ENCODE data around the gene FRMD8. TPM values are rescaled to one million over a fixed set of nuclear protein-coding genes. Genes with fewer than 3 reads are reported as not detected.

The FRMD8 gene
- total and polyA plus RNA-seq, 2 experiments from 2014 or later: 7.0 to 35.4 TPM

DNA sequence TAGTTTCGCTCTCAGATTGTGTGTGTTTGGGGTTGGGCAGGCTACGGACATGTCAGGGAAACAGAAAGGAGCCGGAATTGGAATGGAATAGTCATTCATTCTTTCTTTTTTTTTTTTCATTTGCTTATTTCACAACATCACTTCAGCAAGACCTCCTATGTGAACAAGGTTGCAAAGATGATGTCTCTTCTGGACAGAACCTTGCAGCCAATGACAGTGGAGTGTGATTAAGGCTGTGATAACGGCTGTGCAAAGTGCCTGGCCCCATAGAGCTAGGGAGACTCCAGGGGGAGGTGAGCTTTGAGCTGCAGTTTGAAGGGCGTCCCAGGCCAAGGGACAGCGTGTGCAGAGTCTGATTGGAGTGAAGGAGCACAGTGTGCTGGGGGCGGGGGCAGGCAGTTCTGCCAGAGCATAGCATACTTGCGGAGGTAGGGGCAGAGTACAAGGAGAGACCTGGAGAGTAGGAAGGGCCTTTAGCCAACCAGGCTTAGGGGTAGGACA is 28.5 kb upstream of the FRMD8 start (continued):
- TF ChIP-seq, protein P1, sequence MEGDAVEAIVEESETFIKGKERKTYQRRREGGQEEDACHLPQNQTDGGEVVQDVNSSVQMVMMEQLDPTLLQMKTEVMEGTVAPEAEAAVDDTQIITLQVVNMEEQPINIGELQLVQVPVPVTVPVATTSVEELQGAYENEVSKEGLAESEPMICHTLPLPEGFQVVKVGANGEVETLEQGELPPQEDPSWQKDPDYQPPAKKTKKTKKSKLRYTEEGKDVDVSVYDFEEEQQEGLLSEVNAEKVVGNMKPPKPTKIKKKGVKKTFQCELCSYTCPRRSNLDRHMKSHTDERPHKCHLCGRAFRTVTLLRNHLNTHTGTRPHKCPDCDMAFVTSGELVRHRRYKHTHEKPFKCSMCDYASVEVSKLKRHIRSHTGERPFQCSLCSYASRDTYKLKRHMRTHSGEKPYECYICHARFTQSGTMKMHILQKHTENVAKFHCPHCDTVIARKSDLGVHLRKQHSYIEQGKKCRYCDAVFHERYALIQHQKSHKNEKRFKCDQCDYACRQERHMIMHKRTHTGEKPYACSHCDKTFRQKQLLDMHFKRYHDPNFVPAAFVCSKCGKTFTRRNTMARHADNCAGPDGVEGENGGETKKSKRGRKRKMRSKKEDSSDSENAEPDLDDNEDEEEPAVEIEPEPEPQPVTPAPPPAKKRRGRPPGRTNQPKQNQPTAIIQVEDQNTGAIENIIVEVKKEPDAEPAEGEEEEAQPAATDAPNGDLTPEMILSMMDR (conservative IDR thresholded peaks at IDR 0.05; ENCODE audit: low read depth in 2 of 2): no peak
- no peak for TF ChIP-seq ZNF114 (CRISPR knock-in tag; IDR thresholded peaks at IDR 0.05)
- no peak for TF ChIP-seq EZH2 (IDR thresholded peaks at IDR 0.05; ENCODE audit: low read depth, unreplicated experiment)
- TF ChIP-seq STAT1 (IDR thresholded peaks at IDR 0.05; ENCODE audit: unreplicated experiment): no peak
- TF ChIP-seq, protein P2, sequence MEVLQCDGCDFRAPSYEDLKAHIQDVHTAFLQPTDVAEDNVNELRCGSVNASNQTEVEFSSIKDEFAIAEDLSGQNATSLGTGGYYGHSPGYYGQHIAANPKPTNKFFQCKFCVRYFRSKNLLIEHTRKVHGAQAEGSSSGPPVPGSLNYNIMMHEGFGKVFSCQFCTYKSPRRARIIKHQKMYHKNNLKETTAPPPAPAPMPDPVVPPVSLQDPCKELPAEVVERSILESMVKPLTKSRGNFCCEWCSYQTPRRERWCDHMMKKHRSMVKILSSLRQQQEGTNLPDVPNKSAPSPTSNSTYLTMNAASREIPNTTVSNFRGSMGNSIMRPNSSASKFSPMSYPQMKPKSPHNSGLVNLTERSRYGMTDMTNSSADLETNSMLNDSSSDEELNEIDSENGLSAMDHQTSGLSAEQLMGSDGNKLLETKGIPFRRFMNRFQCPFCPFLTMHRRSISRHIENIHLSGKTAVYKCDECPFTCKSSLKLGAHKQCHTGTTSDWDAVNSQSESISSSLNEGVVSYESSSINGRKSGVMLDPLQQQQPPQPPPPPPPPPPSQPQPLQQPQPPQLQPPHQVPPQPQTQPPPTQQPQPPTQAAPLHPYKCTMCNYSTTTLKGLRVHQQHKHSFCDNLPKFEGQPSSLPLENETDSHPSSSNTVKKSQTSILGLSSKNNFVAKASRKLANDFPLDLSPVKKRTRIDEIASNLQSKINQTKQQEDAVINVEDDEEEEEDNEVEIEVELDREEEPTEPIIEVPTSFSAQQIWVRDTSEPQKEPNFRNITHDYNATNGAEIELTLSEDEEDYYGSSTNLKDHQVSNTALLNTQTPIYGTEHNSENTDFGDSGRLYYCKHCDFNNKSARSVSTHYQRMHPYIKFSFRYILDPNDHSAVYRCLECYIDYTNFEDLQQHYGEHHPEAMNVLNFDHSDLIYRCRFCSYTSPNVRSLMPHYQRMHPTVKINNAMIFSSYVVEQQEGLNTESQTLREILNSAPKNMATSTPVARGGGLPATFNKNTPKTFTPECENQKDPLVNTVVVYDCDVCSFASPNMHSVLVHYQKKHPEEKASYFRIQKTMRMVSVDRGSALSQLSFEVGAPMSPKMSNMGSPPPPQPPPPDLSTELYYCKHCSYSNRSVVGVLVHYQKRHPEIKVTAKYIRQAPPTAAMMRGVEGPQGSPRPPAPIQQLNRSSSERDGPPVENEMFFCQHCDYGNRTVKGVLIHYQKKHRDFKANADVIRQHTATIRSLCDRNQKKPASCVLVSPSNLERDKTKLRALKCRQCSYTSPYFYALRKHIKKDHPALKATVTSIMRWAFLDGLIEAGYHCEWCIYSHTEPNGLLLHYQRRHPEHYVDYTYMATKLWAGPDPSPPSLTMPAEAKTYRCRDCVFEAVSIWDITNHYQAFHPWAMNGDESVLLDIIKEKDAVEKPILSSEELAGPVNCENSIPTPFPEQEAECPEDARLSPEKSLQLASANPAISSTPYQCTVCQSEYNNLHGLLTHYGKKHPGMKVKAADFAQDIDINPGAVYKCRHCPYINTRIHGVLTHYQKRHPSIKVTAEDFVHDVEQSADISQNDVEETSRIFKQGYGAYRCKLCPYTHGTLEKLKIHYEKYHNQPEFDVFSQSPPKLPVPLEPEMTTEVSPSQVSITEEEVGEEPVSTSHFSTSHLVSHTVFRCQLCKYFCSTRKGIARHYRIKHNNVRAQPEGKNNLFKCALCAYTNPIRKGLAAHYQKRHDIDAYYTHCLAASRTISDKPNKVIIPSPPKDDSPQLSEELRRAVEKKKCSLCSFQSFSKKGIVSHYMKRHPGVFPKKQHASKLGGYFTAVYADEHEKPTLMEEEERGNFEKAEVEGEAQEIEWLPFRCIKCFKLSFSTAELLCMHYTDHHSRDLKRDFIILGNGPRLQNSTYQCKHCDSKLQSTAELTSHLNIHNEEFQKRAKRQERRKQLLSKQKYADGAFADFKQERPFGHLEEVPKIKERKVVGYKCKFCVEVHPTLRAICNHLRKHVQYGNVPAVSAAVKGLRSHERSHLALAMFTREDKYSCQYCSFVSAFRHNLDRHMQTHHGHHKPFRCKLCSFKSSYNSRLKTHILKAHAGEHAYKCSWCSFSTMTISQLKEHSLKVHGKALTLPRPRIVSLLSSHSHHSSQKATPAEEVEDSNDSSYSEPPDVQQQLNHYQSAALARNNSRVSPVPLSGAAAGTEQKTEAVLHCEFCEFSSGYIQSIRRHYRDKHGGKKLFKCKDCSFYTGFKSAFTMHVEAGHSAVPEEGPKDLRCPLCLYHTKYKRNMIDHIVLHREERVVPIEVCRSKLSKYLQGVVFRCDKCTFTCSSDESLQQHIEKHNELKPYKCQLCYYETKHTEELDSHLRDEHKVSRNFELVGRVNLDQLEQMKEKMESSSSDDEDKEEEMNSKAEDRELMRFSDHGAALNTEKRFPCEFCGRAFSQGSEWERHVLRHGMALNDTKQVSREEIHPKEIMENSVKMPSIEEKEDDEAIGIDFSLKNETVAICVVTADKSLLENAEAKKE (CRISPR knock-in tag; IDR thresholded peaks at IDR 0.05): no peak
- no peak for TF ChIP-seq EZH2phosphoT487 (IDR thresholded peaks at IDR 0.05; ENCODE audit: unreplicated experiment)

DNA sequence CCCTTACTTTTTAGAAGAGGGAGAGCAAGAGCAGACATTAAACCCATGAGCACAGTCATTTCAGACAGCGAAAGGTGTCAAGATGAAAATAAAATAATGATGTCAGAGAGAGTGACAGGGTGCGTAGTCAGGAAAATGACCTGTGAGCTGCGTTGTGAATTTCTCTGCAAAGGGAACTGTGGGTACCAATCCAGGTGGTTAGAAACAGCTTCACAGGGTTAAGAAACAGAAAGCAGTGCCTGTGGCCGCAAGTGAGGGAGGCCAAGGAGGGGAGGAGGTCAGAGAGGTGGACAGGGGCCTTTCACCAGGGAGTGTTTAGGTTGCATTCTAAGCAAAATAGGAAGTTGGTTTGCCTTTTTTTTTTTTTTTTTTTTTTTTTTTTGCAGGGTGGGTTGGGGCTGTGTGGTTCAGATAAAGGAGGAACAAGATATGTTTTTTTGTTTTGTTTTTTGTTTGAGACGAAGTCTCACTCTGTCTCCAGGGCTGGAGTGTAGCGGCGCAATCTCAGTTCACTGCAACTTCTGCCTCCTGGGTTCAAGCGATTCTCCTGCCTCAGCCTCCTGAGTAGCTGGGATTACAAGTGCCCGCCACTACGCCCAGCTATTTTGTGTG is 24.0 kb upstream of the FRMD8 start:
- no peak overlapping the region for H2AFZ ChIP-seq
- peaks cover 9% of the 10 kb centered on the region for H3K4me1 Mint-ChIP-seq
- no peaks in the 10 kb centered on the region for H3K9me3 Mint-ChIP-seq
- H3K27me3 ChIP-seq (ENCODE audit: insufficient read depth): peaks cover 10% of the 10 kb centered on the region
- H3K27me3 Mint-ChIP-seq (ENCODE audit: insufficient read depth, low read depth, poor library complexity): peaks cover 15% of the 10 kb centered on the region
- no peaks in the 10 kb centered on the region for H3F3A ChIP-seq (replicated peaks; ENCODE audit: low read depth)
- H3K4me3 ChIP-seq: no peak overlapping the region
- ATAC-seq (no peak), DNase-seq (ENCODE audit: low spot score) (no peak)
- no peak overlapping the region for H3K4me3 Mint-ChIP-seq
- no peaks in the 10 kb centered on the region for H3K36me3 Mint-ChIP-seq (ENCODE audit: low read depth)
- TF ChIP-seq CREB1 (CRISPR knock-in tag; IDR thresholded peaks at IDR 0.05; ENCODE audit: low read depth): no peak
- no peak overlapping the region for H3K27ac ChIP-seq (ENCODE audit: low read depth)
- H3K36me3 ChIP-seq (ENCODE audit: insufficient read depth): no peaks in the 10 kb centered on the region
- no peaks in the 10 kb centered on the region for H3K9me2 ChIP-seq (ENCODE audit: insufficient read depth)
- no peak overlapping the region for H3K4me2 ChIP-seq
- no peaks in the 10 kb centered on the region; the same call in 1 of the 2 replicates for H4K20me1 ChIP-seq (replicated peaks; ENCODE audit: insufficient read depth)
- H3K4me1 ChIP-seq (ENCODE audit: insufficient read depth): no peaks in the 10 kb centered on the region
- H3K27ac Mint-ChIP-seq: no peak overlapping the region
- no peaks in the 10 kb centered on the region for H3K79me2 ChIP-seq (replicated peaks; ENCODE audit: insufficient read depth)
